HCT116 (cell line): ENCODE measurements around the gene FBXO11. TPM values are rescaled to one million over a fixed set of nuclear protein-coding genes. Genes with fewer than 3 reads are reported as not detected.

Experiments used
- ATAC-seq: fragments of 200-7000 bp; cut with Tn5 transposase; 2 replicates; pipeline ENCODE4 v1.9.1; 2020; ENCODE audit warnings: mild to moderate bottlenecking, moderate library complexity
- BruUV-seq: library from RNA; stranded (reverse); fragments of 400-500 nt; replicated peaks from 2 replicates; lab custom pipeline; 2021; lab: Mats Ljungman, UMichigan
- CTCF ChIA-PET: fragments of 300-600 bp; sonication (Branson Sonifier 250); formaldehyde crosslinking; loops from one replicate; lab custom pipeline; 2021; ENCODE audit warnings: antibody characterized with exemption; lab: Charles Lee
- POLR2A ChIA-PET: fragments of 300-600, 350-600 bp; sonication (Branson Sonifier 250); formaldehyde crosslinking; loops from one replicate; lab custom pipeline; 2021; ENCODE audit warnings: antibody characterized with exemption; lab: Charles Lee
- RAD21 ChIA-PET, 2 experiments: fragments of 300-600 bp; sonication (Branson Sonifier 250); formaldehyde crosslinking; loops; one replicate each; lab custom pipeline; 2023; ENCODE audit warnings: low total read pairs in 2 of 2; ENCODE audit not compliant: uncharacterized antibody in 2 of 2, unreplicated experiment in 2 of 2, low non-redundant PET in 1 of 2; lab: Charles Lee
- DNase-seq: peaks from one replicate; pipeline ENCODE4 v3.0.0-alpha.2; 2010; ENCODE audit warnings: low read depth, low spot score
- H2AFZ ChIP-seq: fragments of 200-600 bp; shearing (Covaris generic), sonication (generic); 2 replicates; pipeline ENCODE4 v1.6.1; 2017; ENCODE audit warnings: low read depth, mixed run types, mixed read lengths, antibody characterized with exemption, low read length; ENCODE audit not compliant: poor library complexity, severe bottlenecking
- H3K27ac ChIP-seq: 2 replicates; pipeline ENCODE4 v1.5.1; 2012; ENCODE audit warnings: low read depth, low read length
- H3K27me3 ChIP-seq: fragments of 200-600 bp; sonication (generic); 2 replicates; pipeline ENCODE4 v1.6.1; 2016; ENCODE audit warnings: mixed run types, low read length, mixed read lengths; ENCODE audit not compliant: insufficient read depth
- H3K36me3 ChIP-seq, 2 experiments: fragments of 200-500 bp in 1 of 2; fragments of 200-600 bp in 1 of 2; sonication (Bioruptor generic) in 1 of 2; sonication (generic) in 1 of 2; 2 replicates each; pipeline versions ENCODE4 v1.5.1 to v1.6.1; 2014 to 2016; ENCODE audit warnings: low read length in 2 of 2, inconsistent platforms in 1 of 2, mixed read lengths in 1 of 2, mixed run types in 1 of 2; ENCODE audit not compliant: insufficient read depth in 2 of 2, control insufficient read depth in 1 of 2
- H3K4me1 ChIP-seq, 2 experiments: fragments of 200-600 bp in 1 of 2; sonication (generic) in 1 of 2; 2 replicates each; pipeline versions ENCODE4 v1.5.1 to v1.6.1; 2012 to 2017; ENCODE audit warnings: low read length in 2 of 2, inconsistent platforms in 1 of 2, mild to moderate bottlenecking in 1 of 2, mixed read lengths in 1 of 2, mixed run types in 1 of 2, moderate library complexity in 1 of 2; ENCODE audit not compliant: insufficient read depth in 2 of 2, control insufficient read depth in 1 of 2
- H3K4me2 ChIP-seq: fragments of 200-600 bp; sonication (generic); 2 replicates; pipeline ENCODE4 v1.6.1; 2017; ENCODE audit warnings: mixed run types, low read length, mixed read lengths
- H3K4me3 ChIP-seq, 2 experiments: fragments of 200-600 bp in 1 of 2; sonication (generic) in 1 of 2; replicated peaks in 1 of 2; 2 replicates each; pipeline ENCODE4 v1.5.1; 2011 to 2016; ENCODE audit warnings: low read length in 2 of 2, control low read depth in 1 of 2, low read depth in 1 of 2, mild to moderate bottlenecking in 1 of 2, mixed read lengths in 1 of 2, mixed run types in 1 of 2
- H3K79me2 ChIP-seq: fragments of 200-600 bp; sonication (generic); 2 replicates; pipeline ENCODE4 v1.6.1; 2017; ENCODE audit warnings: mild to moderate bottlenecking, mixed run types, low read length, moderate library complexity, mixed read lengths; ENCODE audit not compliant: insufficient read depth
- H3K9ac ChIP-seq: fragments of 200-600 bp; sonication (generic); 2 replicates; pipeline ENCODE4 v1.6.1; 2016; ENCODE audit warnings: low read length, mixed read lengths
- H3K9me2 ChIP-seq: fragments of 200-600 bp; sonication (generic), shearing (Covaris generic); 2 replicates; pipeline ENCODE4 v1.6.1; 2017; ENCODE audit warnings: mixed run types, mild to moderate bottlenecking, moderate library complexity; ENCODE audit not compliant: insufficient read depth
- H3K9me3 ChIP-seq, 2 experiments: fragments of 200-500 bp in 1 of 2; fragments of 200-600 bp in 1 of 2; sonication (Bioruptor generic) in 1 of 2; sonication (generic) in 1 of 2; 2 replicates each; pipeline ENCODE4 v1.6.1; 2014 to 2017; ENCODE audit warnings: low read length in 2 of 2, mixed read lengths in 2 of 2, inconsistent platforms in 1 of 2, low read depth in 1 of 2, mild to moderate bottlenecking in 1 of 2, mixed run types in 1 of 2, moderate library complexity in 1 of 2; ENCODE audit not compliant: control insufficient read depth in 1 of 2, insufficient read depth in 1 of 2
- H4K20me1 ChIP-seq: fragments of 200-600 bp; sonication (generic), shearing (Covaris generic); 2 replicates; pipeline ENCODE4 v1.6.1; 2017; ENCODE audit warnings: mixed run types, mild to moderate bottlenecking, moderate library complexity; ENCODE audit not compliant: insufficient read depth
- EZH2phosphoT487 ChIP-seq: fragments of 200-600 bp; IDR thresholded peaks from 2 replicates; pipeline ENCODE4 v1.6.1; 2018; ENCODE audit warnings: antibody characterized with exemption, borderline replicate concordance
- MAX ChIP-seq: IDR thresholded peaks from 2 replicates; pipeline ENCODE4 v1.6.1; 2012
- POLR2A ChIP-seq: IDR thresholded peaks from 2 replicates; pipeline ENCODE4 v1.7.0; 2011; ENCODE audit warnings: borderline replicate concordance; ENCODE audit not compliant: insufficient read depth, insufficient read length; ENCODE audit errors: extremely low read depth
- RAD21 ChIP-seq: IDR thresholded peaks from 2 replicates; pipeline ENCODE4 v1.6.1; 2012; ENCODE audit warnings: low read depth, mild to moderate bottlenecking
- REST ChIP-seq: IDR thresholded peaks from 2 replicates; pipeline ENCODE4 v1.6.1; 2012; ENCODE audit warnings: low read depth
- SP1 ChIP-seq: IDR thresholded peaks from 2 replicates; pipeline ENCODE4 v1.6.1; 2012; ENCODE audit warnings: low read depth
- intact Hi-C: fragments of 100-400 bp; cut with micrococcal nuclease; formaldehyde crosslinking; loops from 2 replicates; pipeline ENCODE4 v1.10.0; 2022
- total RNA-seq: library from RNA; stranded (reverse); gene quantifications from one replicate; pipeline ENCODE4 v1.2.1, GENCODE V29; 2021; ENCODE audit not compliant: unreplicated experiment

The FBXO11 gene
- total RNA-seq, 1 experiment from 2014 or later, result 60.2 TPM

GRCh38 chr2:47900857-47901256 lies 5.4 kb downstream of the FBXO11 start:
- ChIA-PET CTCF (no interaction called here), POLR2A (no interaction called here), RAD21 (no interaction called here)
- Histone ChIP-seq H4K20me1 (peaks cover 6% of the 10 kb centered on the region; the same call in 1 of the 2 replicates), H3K4me3 (no peak overlapping the region), H3K36me3 (no peaks in the 10 kb centered on the region), H3K27ac (no peak overlapping the region), H3K4me1 (peaks cover 4 to 13% of the 10 kb centered on the region in 2 experiments), H3K9me2 (no peaks in the 10 kb centered on the region), H3K27me3 (no peaks in the 10 kb centered on the region), H3K9ac (no peak overlapping the region), H3K79me2 (peaks cover 92% of the 10 kb centered on the region), H2AFZ (no peak overlapping the region), H3K9me3 (no peaks in the 10 kb centered on the region), H3K4me2 (no peak overlapping the region)
- ATAC-seq, result no peak
- TF ChIP-seq SP1 (no peak), EZH2phosphoT487 (no peak), POLR2A (no peak), MAX (no peak), RAD21 (no peak), REST (no peak)
- DNase-seq, result no peak
- BruUV-seq, result no TSS peak
- intact Hi-C loops, result no loop called here
